ENCODE measurements around the gene RNF180.

GRCh38 chr5:64312491-64312890, 146.8 kb downstream of the RNF180 start:
- no peak for TF ChIP-seq CTCF (IDR thresholded peaks at IDR 0.05)
- no peak for TF ChIP-seq POLR2A (IDR thresholded peaks at IDR 0.05)

All from thyroid gland (tissue), 4 donors.